ENCODE results near the gene CNOT6L.

The CNOT6L gene

DNA sequence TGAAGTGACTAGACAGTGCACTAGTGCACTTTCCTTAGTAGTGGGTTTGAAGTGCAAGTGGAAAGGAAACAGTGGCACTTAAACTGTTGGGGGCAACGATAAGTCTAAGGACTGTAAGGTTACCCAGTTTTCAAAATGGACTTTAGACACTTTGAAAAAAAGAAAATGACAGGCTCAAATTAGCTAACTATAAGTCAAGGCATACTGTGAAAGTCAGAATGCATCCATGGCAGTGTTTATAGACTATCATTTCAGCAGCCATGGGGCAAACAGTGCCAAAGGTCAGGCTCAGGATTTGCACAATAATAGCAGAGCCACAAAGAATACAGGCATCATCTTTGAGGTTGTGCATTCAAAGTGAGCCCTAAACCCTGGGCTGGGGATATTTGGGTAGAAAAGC is 109.1 kb downstream of the CNOT6L start:
- FAIRE-seq, result no peak

DNA sequence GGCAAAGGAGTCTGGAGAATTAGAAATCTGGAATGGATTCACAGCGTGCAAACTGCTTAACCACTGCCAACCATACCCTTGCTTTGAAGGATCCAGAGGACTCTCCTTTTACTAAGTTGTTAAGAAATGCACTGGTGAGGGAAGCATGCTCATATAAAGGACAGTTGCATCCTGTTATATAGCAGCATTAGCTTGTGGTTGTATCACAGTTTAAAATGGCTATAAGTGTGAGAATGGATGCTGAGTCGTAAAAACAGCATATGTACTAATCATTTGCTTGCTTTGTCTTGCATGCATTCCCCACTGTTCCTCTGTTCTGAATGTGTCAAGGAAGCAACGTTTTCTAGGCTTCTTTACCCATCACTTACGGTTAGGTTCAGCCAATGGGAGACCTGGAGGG is 112.5 kb downstream of the CNOT6L start:
- FAIRE-seq, result no peak

DNA sequence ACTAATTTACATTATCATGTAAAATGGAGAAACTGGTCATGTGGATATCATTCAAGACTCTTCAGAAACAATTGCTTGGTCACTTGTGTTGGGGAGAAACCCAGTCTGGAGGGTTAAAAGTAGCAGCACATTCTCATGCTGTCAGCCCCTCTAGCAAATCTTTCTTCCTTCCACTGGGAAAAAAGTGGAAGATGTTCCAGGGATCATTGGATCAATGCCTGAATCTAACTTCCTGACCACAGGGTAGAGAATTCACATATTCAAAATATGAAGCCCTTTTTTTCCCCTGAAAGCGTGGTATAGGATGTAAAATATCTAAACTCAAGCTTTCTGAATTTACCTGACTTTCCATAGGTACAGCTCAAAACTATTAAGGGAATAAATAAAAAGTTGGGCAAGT is 115.5 kb downstream of the CNOT6L start:
- FAIRE-seq, result no peak

DNA sequence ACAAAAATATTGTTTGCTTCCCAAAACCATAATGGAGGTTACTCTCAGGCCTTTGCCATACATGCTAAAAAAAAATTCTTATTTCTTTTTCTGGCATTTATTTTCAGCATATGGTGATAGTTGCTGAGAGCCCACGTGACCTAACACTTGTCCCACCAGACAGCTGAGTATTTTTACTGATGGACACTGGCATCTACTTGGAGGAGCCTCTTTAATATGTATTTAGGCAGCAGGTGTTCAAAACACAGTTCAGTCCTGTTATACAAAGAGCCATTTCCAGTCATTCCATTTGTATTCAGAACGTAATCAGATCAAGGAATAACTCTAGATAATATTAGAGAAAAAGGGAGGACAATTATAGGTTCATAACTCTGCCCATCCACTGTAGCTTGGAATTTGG is 118.0 kb downstream of the CNOT6L start:
- FAIRE-seq, result no peak

DNA sequence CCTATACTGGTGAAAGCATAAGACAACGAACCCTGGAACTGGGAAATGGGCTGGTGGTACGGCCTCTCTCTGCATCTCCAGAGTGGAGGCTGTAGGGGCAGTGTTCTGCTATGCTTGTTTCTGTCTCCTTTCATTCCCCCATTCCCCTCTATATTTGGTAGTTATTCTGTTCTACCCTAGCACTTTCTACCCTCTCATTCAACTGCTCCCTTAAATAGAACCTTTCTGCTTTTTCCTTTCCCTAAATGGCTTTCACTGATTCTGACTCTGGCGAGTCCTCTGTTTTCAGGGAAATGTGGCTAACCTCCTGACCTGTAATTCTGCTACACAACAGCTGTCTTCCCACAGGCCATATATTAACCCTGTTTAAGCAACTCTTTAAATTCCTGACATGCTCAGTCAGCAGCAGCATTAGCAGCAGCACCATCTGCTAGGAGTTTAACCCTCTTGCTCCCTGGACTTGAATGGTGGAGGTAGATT is 119.4 kb downstream of the CNOT6L start:
- FAIRE-seq, result no peak

DNA sequence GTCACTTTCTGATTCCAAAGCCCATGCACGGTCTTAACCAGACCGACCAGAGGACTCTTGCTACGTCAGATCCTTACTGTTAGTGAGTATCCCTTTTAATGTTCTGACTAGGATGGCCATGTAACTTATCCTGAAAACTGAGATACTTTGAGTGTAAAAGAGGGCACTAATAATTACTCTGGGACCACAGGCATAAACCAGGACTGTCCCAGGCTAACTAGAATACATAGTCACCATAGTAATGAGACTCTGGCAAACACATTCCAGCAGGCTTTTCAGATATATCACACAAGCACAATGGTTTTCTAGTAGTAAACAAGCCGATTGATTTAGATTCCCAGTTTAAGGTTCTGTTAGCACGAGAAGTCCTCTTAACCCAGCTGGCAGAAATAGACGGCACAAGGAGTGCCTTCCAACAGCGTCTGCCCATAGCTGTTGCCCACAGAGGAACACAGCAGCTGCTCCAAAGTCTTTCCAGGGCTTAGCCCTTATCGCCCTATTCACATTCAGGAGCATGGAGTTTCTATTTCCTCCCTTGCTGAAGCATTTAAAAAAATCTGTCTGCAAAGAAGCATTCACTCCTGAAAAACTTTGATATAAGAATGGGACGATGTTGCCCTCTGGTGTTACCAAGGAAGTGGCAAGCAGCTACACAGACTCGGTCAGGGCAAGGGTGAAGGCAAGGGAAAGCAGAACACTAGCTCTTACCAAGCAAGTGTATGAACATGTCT is 121.1 kb downstream of the CNOT6L start:
- FAIRE-seq, result no peak

DNA sequence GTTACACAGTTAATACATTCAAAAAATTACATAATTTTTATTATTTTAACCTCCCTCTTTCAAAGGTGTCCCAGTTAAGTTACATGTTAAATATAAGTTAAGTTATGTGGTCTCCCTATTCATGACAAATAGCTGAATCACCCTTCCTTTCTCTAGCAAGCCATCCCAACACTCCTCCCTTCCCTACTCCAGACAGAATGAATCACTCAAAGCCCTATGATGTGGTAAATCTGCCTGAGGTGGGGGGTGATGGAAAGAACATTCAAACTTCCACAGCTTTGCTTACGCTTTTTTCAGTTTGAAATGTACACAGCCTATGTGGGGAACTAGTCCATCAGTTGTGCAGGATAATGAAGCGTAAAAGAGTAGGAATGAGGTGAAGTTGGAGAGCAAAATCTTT is 123.4 kb downstream of the CNOT6L start:
- no peak for FAIRE-seq

DNA sequence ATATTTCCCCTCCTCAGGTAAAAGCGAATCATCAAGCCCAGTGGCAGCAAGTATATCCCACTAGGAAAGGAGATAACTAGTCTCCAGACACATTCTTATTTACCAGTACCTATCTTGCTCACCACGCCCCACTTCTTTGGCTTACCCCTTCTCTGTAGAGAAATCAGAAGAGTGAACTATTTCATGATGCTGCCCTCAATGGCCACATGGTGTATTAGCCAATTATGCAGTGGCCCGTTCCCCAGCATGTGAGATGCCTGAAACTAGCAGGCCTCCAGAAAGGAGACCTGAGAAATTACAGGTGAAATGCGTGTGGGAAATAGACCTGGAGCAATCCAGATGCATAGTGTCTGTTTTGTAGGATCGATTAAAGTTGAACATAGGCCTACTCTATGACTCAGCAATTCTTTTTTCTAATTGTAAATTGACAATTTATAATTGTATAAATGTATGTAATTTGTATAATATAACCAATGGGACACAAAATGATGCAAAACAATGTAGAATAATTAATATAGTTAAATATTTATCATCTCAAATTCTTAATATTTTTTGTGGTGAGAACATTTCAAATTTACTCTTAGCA is 126.2 kb downstream of the CNOT6L start:
- no peak for FAIRE-seq

DNA sequence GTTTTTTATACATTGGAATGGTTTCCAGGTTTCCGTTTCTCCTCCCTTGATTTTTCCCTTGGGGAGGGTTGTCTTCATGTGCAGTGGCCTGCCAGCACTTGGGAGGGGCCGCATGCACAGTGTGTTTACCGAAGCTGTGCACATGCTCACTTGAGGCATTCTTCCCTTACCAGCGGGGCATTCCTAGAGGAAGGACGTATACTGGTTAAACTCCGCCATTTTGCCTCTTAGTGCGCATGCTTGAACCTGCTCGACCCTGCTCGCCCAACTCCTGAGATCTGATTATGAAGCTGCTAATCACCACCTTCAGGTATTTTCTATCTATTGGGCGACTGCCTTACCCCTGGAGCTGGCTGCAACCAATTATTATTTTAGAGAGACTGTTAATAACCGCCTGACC is 137.4 kb downstream of the CNOT6L start:
- no peak for FAIRE-seq

DNA sequence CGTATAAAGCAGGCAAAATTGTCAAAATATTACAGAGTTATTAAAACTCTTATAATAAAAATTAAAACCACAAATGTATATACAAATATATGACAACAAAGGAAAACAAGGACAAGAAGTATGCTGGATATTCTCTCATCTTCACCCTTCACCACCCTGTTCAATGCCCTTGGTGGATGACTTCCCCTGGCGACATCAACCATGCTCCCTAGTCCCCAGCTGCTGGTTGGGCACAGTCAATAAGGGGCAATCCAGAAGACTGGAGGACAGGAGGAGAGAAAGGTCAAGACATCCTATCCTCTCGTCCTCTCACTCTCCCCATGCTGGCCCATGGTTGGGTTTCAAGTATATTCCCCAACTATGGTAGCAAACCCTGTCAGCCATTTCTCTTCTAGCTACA is 142.3 kb downstream of the CNOT6L start:
- FAIRE-seq, result no peak

DNA sequence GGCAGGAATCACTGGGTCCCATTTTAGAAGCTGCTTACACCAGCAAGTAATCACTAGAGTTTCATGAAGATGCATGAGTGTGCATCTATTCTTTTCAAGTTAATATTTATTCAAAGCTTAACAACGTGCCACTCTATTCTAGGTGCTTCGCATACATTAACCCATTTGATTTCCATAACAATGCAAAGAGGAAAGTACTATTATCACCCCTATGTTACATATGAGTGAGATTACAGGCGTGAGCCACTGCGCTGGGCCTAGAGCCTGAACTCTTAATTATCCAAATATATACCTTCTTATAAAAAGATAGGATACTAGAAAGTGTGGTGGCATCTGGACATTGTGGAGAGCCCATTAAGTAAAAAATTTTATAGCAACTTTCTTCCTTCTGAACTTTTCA is 148.1 kb downstream of the CNOT6L start:
- no peak for FAIRE-seq

DNA sequence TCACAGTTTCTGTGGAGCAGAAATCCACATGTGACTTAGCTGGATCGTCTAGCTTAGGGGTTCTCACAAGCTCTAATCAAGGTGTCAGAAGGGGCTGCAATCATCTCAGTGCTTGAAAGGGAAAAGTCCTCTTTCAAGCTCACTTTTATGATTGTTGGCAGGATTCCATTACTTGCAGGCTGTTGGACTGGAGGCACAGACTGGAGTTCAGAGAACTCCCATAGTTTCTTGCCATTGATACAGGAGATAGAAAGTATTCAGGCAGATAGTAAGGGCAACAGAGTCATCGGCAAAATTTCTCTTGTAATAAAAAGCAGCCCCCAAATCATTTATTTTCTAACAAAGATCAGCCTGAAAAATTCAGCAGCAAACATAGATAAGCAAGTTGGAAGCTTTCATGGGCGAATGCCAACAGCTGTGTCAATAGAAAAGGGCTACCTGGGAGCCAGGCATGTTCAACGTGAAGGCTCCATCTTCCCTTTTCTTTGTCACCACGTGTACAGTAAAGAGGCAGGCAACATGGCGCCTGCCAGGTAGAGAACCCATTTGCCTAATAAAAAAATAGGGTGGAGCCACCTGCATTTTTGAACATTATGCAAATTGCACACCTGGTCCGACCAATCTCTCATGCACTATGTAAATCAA is 149.1 kb downstream of the CNOT6L start:
- FAIRE-seq, result no peak

DNA sequence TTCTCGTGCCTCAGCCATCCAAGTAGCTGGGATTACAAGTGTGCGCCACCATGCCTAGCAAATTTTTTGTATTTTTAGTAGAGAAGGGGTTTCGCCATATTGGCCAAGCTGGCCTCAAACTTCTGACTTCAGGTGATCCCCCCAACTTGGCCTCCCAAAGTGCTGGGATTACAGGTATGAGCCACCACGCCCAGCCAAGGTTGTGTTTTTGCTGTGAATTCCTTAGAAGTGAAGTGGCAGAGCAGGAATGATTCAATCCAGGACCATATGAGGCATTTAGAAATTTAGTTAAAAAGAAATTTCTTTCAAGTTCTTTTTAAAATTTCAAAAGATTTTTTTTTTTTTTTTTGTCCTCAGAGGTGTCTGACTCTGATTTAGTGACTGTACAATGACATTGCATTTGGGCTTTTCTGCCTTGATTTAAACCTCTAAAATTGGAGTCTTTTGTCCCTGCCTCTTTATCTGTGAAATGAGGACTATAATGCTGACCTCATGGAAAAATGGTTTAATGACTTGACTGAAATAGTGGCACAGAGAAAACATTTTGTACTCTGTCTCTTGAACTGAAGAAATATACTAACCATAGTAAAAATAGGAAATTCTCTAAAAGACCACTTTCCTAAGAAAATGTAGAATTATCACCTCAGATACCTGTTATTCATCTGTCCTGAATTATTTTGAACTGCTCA is 153.6 kb downstream of the CNOT6L start:
- FAIRE-seq, result no peak

All from G401.6 (cell line).